ENCODE data around the gene RABL3.

The RABL3 gene

GRCh38 chr3:120753810-120754209 lies 11.5 kb upstream of the RABL3 start:
- Histone ChIP-seq H3K27me3 (ENCODE audit: insufficient read depth, poor library complexity, severe bottlenecking) (no peaks in the 10 kb centered on the region), H3K27ac (replicated peaks) (no peak overlapping the region), H3K4me3 (replicated peaks; ENCODE audit: insufficient read depth, low read length) (no peak overlapping the region)
- DNase-seq (ENCODE audit: low read depth in 1 of 2, low spot score in 1 of 2): no peak
- TF ChIP-seq GABPA (IDR thresholded peaks at IDR 0.05; ENCODE audit: low read depth) (no peak), SPI1 (IDR thresholded peaks at IDR 0.05; ENCODE audit: borderline replicate concordance, low read depth) (no peak), POLR2AphosphoS5 (IDR thresholded peaks at IDR 0.05; ENCODE audit: low read depth) (no peak), REST (IDR thresholded peaks at IDR 0.05; ENCODE audit: insufficient replicate concordance, low read depth) (no peak), CTCF (IDR thresholded peaks at IDR 0.05; ENCODE audit: insufficient read depth, low read length) (no peak)

- no peak for TF ChIP-seq CTCF (IDR thresholded peaks at IDR 0.05; ENCODE audit: insufficient read depth, low read length)
- no peak for TF ChIP-seq SPI1 (IDR thresholded peaks at IDR 0.05; ENCODE audit: borderline replicate concordance, low read depth)
- TF ChIP-seq POLR2AphosphoS5 (IDR thresholded peaks at IDR 0.05; ENCODE audit: low read depth): no peak
- TF ChIP-seq REST (IDR thresholded peaks at IDR 0.05; ENCODE audit: insufficient replicate concordance, low read depth): no peak
- no peak for TF ChIP-seq GABPA (IDR thresholded peaks at IDR 0.05; ENCODE audit: low read depth)
- Histone ChIP-seq H3K27me3 (ENCODE audit: insufficient read depth, poor library complexity, severe bottlenecking) (no peaks in the 10 kb centered on the region), H3K4me3 (replicated peaks; ENCODE audit: insufficient read depth, low read length) (no peak overlapping the region), H3K27ac (replicated peaks) (no peak overlapping the region)
- DNase-seq (ENCODE audit: low read depth in 1 of 2, low spot score in 1 of 2): no peak
Measured at GRCh38 chr3:120752865-120753264, 10.5 kb upstream of the RABL3 start.

GRCh38 chr3:120752230-120752629 lies 9.9 kb upstream of the RABL3 start:
- TF ChIP-seq REST (IDR thresholded peaks at IDR 0.05; ENCODE audit: insufficient replicate concordance, low read depth): no peak
- TF ChIP-seq SPI1 (IDR thresholded peaks at IDR 0.05; ENCODE audit: borderline replicate concordance, low read depth): no peak
- TF ChIP-seq POLR2AphosphoS5 (IDR thresholded peaks at IDR 0.05; ENCODE audit: low read depth): no peak
- no peak for TF ChIP-seq CTCF (IDR thresholded peaks at IDR 0.05; ENCODE audit: insufficient read depth, low read length)
- no peak for TF ChIP-seq GABPA (IDR thresholded peaks at IDR 0.05; ENCODE audit: low read depth)
- H3K27ac ChIP-seq (replicated peaks): no peak overlapping the region
- no peaks in the 10 kb centered on the region for H3K27me3 ChIP-seq (ENCODE audit: insufficient read depth, poor library complexity, severe bottlenecking)
- H3K4me3 ChIP-seq (replicated peaks; ENCODE audit: insufficient read depth, low read length): no peak overlapping the region
- DNase-seq (ENCODE audit: low read depth in 1 of 2, low spot score in 1 of 2): no peak

All from HL-60 (cell line).